AG04450 (cell line): ENCODE results near the gene ATP8A2. TPM values are rescaled to one million over a fixed set of nuclear protein-coding genes. Genes with fewer than 3 reads are reported as not detected.

Source experiments
- CTCF ChIA-PET: fragments of 300-600, 350-600 bp; formaldehyde crosslinking; extraction: SDS; loops from one replicate; lab custom pipeline; 2022; ENCODE audit warnings: antibody characterized with exemption, inconsistent platforms; lab: Charles Lee
- POLR2A ChIA-PET: fragments of 350-600 bp; formaldehyde crosslinking; extraction: SDS; loops from one replicate; lab custom pipeline; 2021; ENCODE audit warnings: antibody characterized with exemption, inconsistent platforms; lab: Yijun Ruan, JAX
- DNase-seq: peaks from one replicate; pipeline ENCODE4 v3.0.0-alpha.2; 2011; ENCODE audit warnings: low read depth, low spot score
- H3K27ac ChIP-seq: one replicate; pipeline ENCODE4 v1.5.1; 2012; ENCODE audit warnings: low read depth, low read length, control low read depth
- H3K27me3 ChIP-seq: one replicate; pipeline ENCODE4 v1.6.0; 2012; ENCODE audit warnings: low read length; ENCODE audit not compliant: control insufficient read depth, insufficient read depth
- H3K4me3 ChIP-seq: 2 replicates; pipeline ENCODE4 v1.5.1; 2011; ENCODE audit warnings: mild to moderate bottlenecking, low read depth, low read length, control low read depth
- H3K9me3 ChIP-seq: 2 replicates; pipeline ENCODE4 v1.5.1; 2012; ENCODE audit warnings: low read length; ENCODE audit not compliant: control insufficient read depth, insufficient read depth
- CTCF ChIP-seq: IDR thresholded peaks from 2 replicates; pipeline ENCODE4 v1.5.1; 2011; ENCODE audit warnings: low read depth, low read length, control low read depth, inconsistent platforms
- polyA plus RNA-seq: library from polyadenylated mRNA; depleted of rRNA; stranded (reverse); fragments of >200 nt; gene quantifications from 2 replicates; pipeline ENCODE4 v1.2.3, GENCODE V29; 2011

The ATP8A2 gene
- polyA plus RNA-seq, 1 experiment = 0.19 TPM

- POLR2A ChIA-PET = no interaction called here
- peaks cover 5% of the 10 kb centered on the region for H3K9me3 ChIP-seq
- H3K4me3 ChIP-seq = no peak overlapping the region
- TF ChIP-seq CTCF = no peak
- H3K27ac ChIP-seq = no peak overlapping the region
- H3K27me3 ChIP-seq = no peaks in the 10 kb centered on the region
- no peak for DNase-seq
- CTCF ChIA-PET = no interaction called here
Observed at GRCh38 chr13:25902455-25902854, 530.7 kb downstream of the ATP8A2 start.

- no peaks in the 10 kb centered on the region for H3K27me3 ChIP-seq
Observed at GRCh38 chr13:25902891-25903341, 531.1 kb downstream of the ATP8A2 start.

GRCh38 chr13:25904830-25905229 is 533.1 kb downstream of the ATP8A2 start:
- no peak for TF ChIP-seq CTCF
- no peaks in the 10 kb centered on the region for H3K27me3 ChIP-seq
- no peaks in the 10 kb centered on the region; the same call in 1 of the 2 replicates for H3K9me3 ChIP-seq
- CTCF ChIA-PET = no interaction called here
- H3K4me3 ChIP-seq = no peak overlapping the region
- DNase-seq = no peak
- no peak overlapping the region for H3K27ac ChIP-seq
- POLR2A ChIA-PET = no interaction called here

More at GRCh38 chr13:25902891-25903341, 531.1 kb downstream of the ATP8A2 start:
- H3K27ac ChIP-seq = no peak overlapping the region
- TF ChIP-seq CTCF = no peak
- no peak overlapping the region for H3K4me3 ChIP-seq
- H3K9me3 ChIP-seq = peaks cover 5% of the 10 kb centered on the region
- DNase-seq = no peak
- CTCF ChIA-PET = no interaction called here
- POLR2A ChIA-PET = no interaction called here

- no peak overlapping the region for H3K4me3 ChIP-seq
- H3K27me3 ChIP-seq = no peaks in the 10 kb centered on the region
- H3K9me3 ChIP-seq = no peaks in the 10 kb centered on the region; the same call in 1 of the 2 replicates
- no peak for TF ChIP-seq CTCF
- DNase-seq = no peak
- no peak overlapping the region for H3K27ac ChIP-seq
- CTCF ChIA-PET = no interaction called here
- POLR2A ChIA-PET = no interaction called here
Observed at GRCh38 chr13:25905611-25906010, 533.8 kb downstream of the ATP8A2 start.

GRCh38 chr13:25906191-25906661 is 534.5 kb downstream of the ATP8A2 start:
- POLR2A ChIA-PET = no interaction called here
- CTCF ChIA-PET = no interaction called here
- TF ChIP-seq CTCF = no peak
- no peaks in the 10 kb centered on the region for H3K27me3 ChIP-seq
- no peak overlapping the region for H3K4me3 ChIP-seq
- no peak for DNase-seq
- H3K27ac ChIP-seq = no peak overlapping the region
- no peaks in the 10 kb centered on the region; the same call in 1 of the 2 replicates for H3K9me3 ChIP-seq
